OCI-LY1 (cell line): ENCODE results near the gene RASA3.

Experiments used
- H2AFZ ChIP-seq: fragments of 200-600 bp; sonication (generic), shearing (Covaris generic); 2 replicates; pipeline ENCODE4 v1.6.0; 2014; ENCODE audit warnings: antibody characterized with exemption, mild to moderate bottlenecking, low read length
- H3F3A ChIP-seq: fragments of 200-600 bp; sonication (generic), shearing (Covaris generic); 2 replicates; pipeline ENCODE4 v1.6.0; 2014; ENCODE audit warnings: mild to moderate bottlenecking, antibody characterized with exemption, low read length, moderate library complexity; ENCODE audit not compliant: insufficient read depth
- H3K27ac ChIP-seq: fragments of 200-600 bp; sonication (generic); 2 replicates; pipeline ENCODE4 v1.5.1; 2014; ENCODE audit warnings: low read length, mixed run types, mild to moderate bottlenecking, low read depth; ENCODE audit not compliant: poor library complexity, severe bottlenecking
- H3K27me3 ChIP-seq: fragments of 200-600 bp; sonication (generic); 2 replicates; pipeline ENCODE4 v1.6.0; 2014; ENCODE audit warnings: antibody characterized with exemption, mild to moderate bottlenecking, low read length, moderate library complexity; ENCODE audit not compliant: insufficient read depth
- H3K36me3 ChIP-seq: fragments of 200-600 bp; sonication (generic); 2 replicates; pipeline ENCODE4 v1.6.1; 2014; ENCODE audit warnings: mild to moderate bottlenecking, antibody characterized with exemption, low read length, moderate library complexity, mixed read lengths; ENCODE audit not compliant: insufficient read depth
- H3K4me1 ChIP-seq: fragments of 200-600 bp; sonication (generic); 2 replicates; pipeline ENCODE4 v1.5.1; 2014; ENCODE audit warnings: mild to moderate bottlenecking, low read length, moderate library complexity; ENCODE audit not compliant: insufficient read depth, severe bottlenecking
- H3K4me2 ChIP-seq: fragments of 200-600 bp; sonication (generic), shearing (Covaris generic); 2 replicates; pipeline ENCODE4 v1.6.1; 2014; ENCODE audit warnings: low read length
- H3K4me3 ChIP-seq: fragments of 200-600 bp; sonication (generic); 2 replicates; pipeline ENCODE4 v1.5.1; 2014; ENCODE audit warnings: low read length, low read depth, mild to moderate bottlenecking, mixed read lengths; ENCODE audit not compliant: poor library complexity, severe bottlenecking
- H3K79me2 ChIP-seq: fragments of 200-600 bp; shearing (Covaris generic); 2 replicates; pipeline ENCODE4 v1.6.1; 2016; ENCODE audit warnings: mixed run types, low read length, mixed read lengths; ENCODE audit not compliant: insufficient read depth
- H3K9ac ChIP-seq: fragments of 200-600 bp; sonication (generic), shearing (Covaris generic); 2 replicates; pipeline ENCODE4 v1.6.1; 2014; ENCODE audit warnings: mild to moderate bottlenecking, low read length, mixed read lengths
- H3K9me2 ChIP-seq: fragments of 200-600 bp; sonication (generic), shearing (Covaris generic); 2 replicates; pipeline ENCODE4 v1.6.1; 2014; ENCODE audit warnings: low read depth, mild to moderate bottlenecking, low read length, mixed read lengths
- H3K9me3 ChIP-seq: fragments of 200-600 bp; shearing (Covaris generic); 2 replicates; pipeline ENCODE4 v1.6.1; 2014; ENCODE audit warnings: low read length, mixed read lengths
- H4K20me1 ChIP-seq: fragments of 200-600 bp; sonication (generic), shearing (Covaris generic); 2 replicates; pipeline ENCODE4 v1.6.0; 2016; ENCODE audit warnings: mild to moderate bottlenecking, low read length; ENCODE audit not compliant: insufficient read depth
- EZH2 ChIP-seq: fragments of 200-600 bp; sonication (generic), shearing (Covaris generic); IDR thresholded peaks from 2 replicates; pipeline ENCODE4 v1.8.0; 2017; ENCODE audit warnings: borderline replicate concordance, mixed run types, mild to moderate bottlenecking, antibody characterized with exemption, low read length, moderate library complexity, mixed read lengths
- TF ChIP-seq, protein P1 (sequence below): fragments of 200-600 bp; sonication (generic), shearing (Covaris generic); IDR thresholded peaks from 2 replicates; pipeline ENCODE4 v1.5.1; 2017; ENCODE audit warnings: mild to moderate bottlenecking, antibody characterized with exemption, low read length, moderate library complexity, mixed read lengths

RASA3 gene

GRCh38 chr13:114071991-114072390, 60.4 kb downstream of the RASA3 start:
- Histone ChIP-seq H3K4me1 (peaks cover 22% of the 10 kb centered on the region), H3K27me3 (no peaks in the 10 kb centered on the region), H3K27ac (no peak overlapping the region), H3K79me2 (no peaks in the 10 kb centered on the region), H3K9me3 (no peaks in the 10 kb centered on the region), H3F3A (no peaks in the 10 kb centered on the region), H3K9ac (no peak overlapping the region), H3K4me2 (no peak overlapping the region), H2AFZ (no peak overlapping the region), H3K4me3 (no peak overlapping the region), H4K20me1 (no peaks in the 10 kb centered on the region), H3K9me2 (no peaks in the 10 kb centered on the region), H3K36me3 (no peaks in the 10 kb centered on the region)
- TF ChIP-seq EZH2 = no peak
- TF ChIP-seq, protein P1, sequence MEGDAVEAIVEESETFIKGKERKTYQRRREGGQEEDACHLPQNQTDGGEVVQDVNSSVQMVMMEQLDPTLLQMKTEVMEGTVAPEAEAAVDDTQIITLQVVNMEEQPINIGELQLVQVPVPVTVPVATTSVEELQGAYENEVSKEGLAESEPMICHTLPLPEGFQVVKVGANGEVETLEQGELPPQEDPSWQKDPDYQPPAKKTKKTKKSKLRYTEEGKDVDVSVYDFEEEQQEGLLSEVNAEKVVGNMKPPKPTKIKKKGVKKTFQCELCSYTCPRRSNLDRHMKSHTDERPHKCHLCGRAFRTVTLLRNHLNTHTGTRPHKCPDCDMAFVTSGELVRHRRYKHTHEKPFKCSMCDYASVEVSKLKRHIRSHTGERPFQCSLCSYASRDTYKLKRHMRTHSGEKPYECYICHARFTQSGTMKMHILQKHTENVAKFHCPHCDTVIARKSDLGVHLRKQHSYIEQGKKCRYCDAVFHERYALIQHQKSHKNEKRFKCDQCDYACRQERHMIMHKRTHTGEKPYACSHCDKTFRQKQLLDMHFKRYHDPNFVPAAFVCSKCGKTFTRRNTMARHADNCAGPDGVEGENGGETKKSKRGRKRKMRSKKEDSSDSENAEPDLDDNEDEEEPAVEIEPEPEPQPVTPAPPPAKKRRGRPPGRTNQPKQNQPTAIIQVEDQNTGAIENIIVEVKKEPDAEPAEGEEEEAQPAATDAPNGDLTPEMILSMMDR = no peak

- H3K9me2 ChIP-seq = no peaks in the 10 kb centered on the region
- TF ChIP-seq, protein P1 = no peak
- TF ChIP-seq EZH2 = no peak
- no peaks in the 10 kb centered on the region for H3F3A ChIP-seq
Measured at GRCh38 chr13:114071410-114071809, 61.0 kb downstream of the RASA3 start.

GRCh38 chr13:114070098-114070799, 62.2 kb downstream of the RASA3 start:
- Histone ChIP-seq H3K36me3 (no peaks in the 10 kb centered on the region), H3K9me2 (no peaks in the 10 kb centered on the region), H2AFZ (no peak overlapping the region), H3K4me1 (peaks cover 39% of the 10 kb centered on the region), H3K4me3 (no peak overlapping the region), H3K4me2 (no peak overlapping the region), H3K27ac (no peak overlapping the region), H3K9ac (no peak overlapping the region), H3F3A (no peaks in the 10 kb centered on the region), H3K9me3 (no peaks in the 10 kb centered on the region), H4K20me1 (no peaks in the 10 kb centered on the region), H3K79me2 (no peaks in the 10 kb centered on the region), H3K27me3 (no peaks in the 10 kb centered on the region)
- TF ChIP-seq, protein P1 = no peak

More at GRCh38 chr13:114071410-114071809, 61.0 kb downstream of the RASA3 start:
- Histone ChIP-seq H3K36me3 (no peaks in the 10 kb centered on the region), H3K4me3 (no peak overlapping the region), H3K27ac (no peak overlapping the region), H3K4me1 (peaks cover 27% of the 10 kb centered on the region), H3K9me3 (no peaks in the 10 kb centered on the region), H3K4me2 (no peak overlapping the region), H3K79me2 (no peaks in the 10 kb centered on the region), H3K9ac (no peak overlapping the region), H4K20me1 (no peaks in the 10 kb centered on the region), H3K27me3 (no peaks in the 10 kb centered on the region), H2AFZ (no peak overlapping the region)
